A549 (cell line): ENCODE measurements around the gene KRT33A. TPM values are rescaled to one million over a fixed set of nuclear protein-coding genes. Genes with fewer than 3 reads are reported as not detected.
"Not testable (repeated sequence)": the region's sequence is repeated elsewhere in the genome, so short reads cannot be mapped to it uniquely, and the experiment has no call there.

Source experiments
- ATAC-seq, 2 experiments: fragments of 200-7000 bp in 1 of 2; fragments of >200 bp in 1 of 2; cut with Nextera tagmentation in 1 of 2; cut with Tn5 transposase in 1 of 2; 3 replicates each; pipeline versions ENCODE4 v1.8.0 to v1.9.1; 2018 to 2020; ENCODE audit warnings: mild to moderate bottlenecking in 1 of 2, moderate library complexity in 1 of 2
- CTCF ChIA-PET: fragments of 300-600 bp; sonication (Branson Sonifier 250); formaldehyde crosslinking; extraction: SDS; loops from one replicate; lab custom pipeline; 2021; ENCODE audit warnings: antibody characterized with exemption, inconsistent platforms; lab: Yijun Ruan, JAX
- POLR2A ChIA-PET: fragments of 350-600 bp; formaldehyde crosslinking; extraction: SDS; loops from one replicate; lab custom pipeline; 2021; ENCODE audit warnings: antibody characterized with exemption, inconsistent platforms; lab: Yijun Ruan, JAX
- DNase-seq, 2 experiments: peaks; one replicate each; pipeline versions ENCODE4 v3.0.0 to v3.0.0-alpha.2; 2011 to 2016; ENCODE audit warnings: low read depth in 1 of 2, low spot score in 1 of 2
- FAIRE-seq: peaks from 2 replicates; lab custom pipeline; 2011; peaks lifted over from hg19 to GRCh38; lab: Jason Lieb, UNC
- H3K27ac ChIP-seq, 2 experiments: fragments of >200 bp; sonication (Bioruptor Twin); formaldehyde crosslinking; 3 replicates each; pipeline ENCODE4 v1.5.1; 2016 to 2017
- H3K4me1 ChIP-seq: fragments of >200 bp; sonication (Bioruptor Twin); formaldehyde crosslinking; 3 replicates; pipeline ENCODE4 v1.6.1; 2016
- H3K4me2 ChIP-seq: fragments of >200 bp; sonication (Bioruptor Twin); formaldehyde crosslinking; 3 replicates; pipeline ENCODE4 v1.6.1; 2016
- H3K4me3 ChIP-seq: fragments of >200 bp; sonication (Bioruptor Twin); formaldehyde crosslinking; 3 replicates; pipeline ENCODE4 v1.5.1; 2016
- H3K9me3 ChIP-seq: fragments of >200 bp; sonication (Bioruptor Twin); formaldehyde crosslinking; 3 replicates; pipeline ENCODE4 v1.6.1; 2016
- CBX8 ChIP-seq: fragments of 200-600 bp; sonication (generic); IDR thresholded peaks from 2 replicates; pipeline ENCODE4 v1.6.1; 2016
- CHD4 ChIP-seq: fragments of 200-600 bp; sonication (generic); IDR thresholded peaks from 2 replicates; pipeline ENCODE4 v1.6.1; 2016; ENCODE audit warnings: antibody characterized with exemption, mild to moderate bottlenecking, borderline replicate concordance
- ESRRA ChIP-seq: fragments of 150-350 bp; IDR thresholded peaks from 2 replicates; pipeline ENCODE4 v1.6.1; 2014; ENCODE audit warnings: mild to moderate bottlenecking, low read length, borderline replicate concordance
- HOXB13 ChIP-seq: fragments of 250-450 bp; sonication (Bioruptor Pico); IDR thresholded peaks from 2 replicates; pipeline ENCODE4 v1.5.0; 2020; ENCODE audit warnings: low read depth, mild to moderate bottlenecking, moderate library complexity
- HOXB5 ChIP-seq: fragments of 250-450 bp; sonication (Bioruptor Pico); IDR thresholded peaks from 2 replicates; pipeline ENCODE4 v1.5.0; 2020; ENCODE audit warnings: mild to moderate bottlenecking, moderate library complexity
- KDM5A ChIP-seq: fragments of 200-600 bp; sonication (generic); IDR thresholded peaks from 2 replicates; pipeline ENCODE4 v1.6.1; 2016; ENCODE audit warnings: antibody characterized with exemption, mild to moderate bottlenecking
- MAFK ChIP-seq: fragments of 450-650 bp; IDR thresholded peaks from 2 replicates; pipeline ENCODE4 v1.6.1; 2014; ENCODE audit not compliant: partially characterized antibody
- MAZ ChIP-seq: fragments of 150-350 bp; IDR thresholded peaks from 2 replicates; pipeline ENCODE4 v1.6.1; 2014; ENCODE audit warnings: antibody characterized with exemption, low read depth, low read length, borderline replicate concordance
- POLR2AphosphoS2 ChIP-seq: conservative IDR thresholded peaks from 2 replicates; pipeline ENCODE4 v1.6.1; 2012; ENCODE audit warnings: low read length, improper control_type of control experiment, inconsistent platforms
- RFX5 ChIP-seq: fragments of 450-650 bp; IDR thresholded peaks from 2 replicates; pipeline ENCODE4 v1.7.1; 2014; ENCODE audit warnings: antibody characterized with exemption, mild to moderate bottlenecking, moderate library complexity
- SMC3 ChIP-seq: fragments of >200 bp; sonication (Bioruptor Twin); formaldehyde crosslinking; IDR thresholded peaks from 3 replicates; pipeline ENCODE4 v1.6.1; 2018; ENCODE audit warnings: inconsistent platforms
- TP53 ChIP-seq: fragments of 250-450 bp; sonication (Bioruptor Pico); IDR thresholded peaks from 2 replicates; pipeline ENCODE4 v1.5.0; 2021; ENCODE audit warnings: mild to moderate bottlenecking, moderate library complexity
- ZC3H11A ChIP-seq: fragments of 450-650 bp; IDR thresholded peaks from 2 replicates; pipeline ENCODE4 v1.6.1; 2014; ENCODE audit warnings: antibody characterized with exemption, mild to moderate bottlenecking
- ZSCAN20 ChIP-seq: fragments of 250-450 bp; sonication (Bioruptor Pico); IDR thresholded peaks from 2 replicates; pipeline ENCODE4 v1.8.0; 2022; ENCODE audit warnings: mild to moderate bottlenecking, moderate library complexity
- WGBS: methylation state at CpG from one replicate; pipeline ENCODE4 v1.1.6; 2017; ENCODE audit errors: missing lambda C conversion rate; 5-methylcytosine and 5-hydroxymethylcytosine counted together
- polyA plus RNA-seq, 4 experiments: library from polyadenylated mRNA; depleted of rRNA in 3 of 4; stranded (reverse); fragments of >200 nt; fragmentation: RNase III in 1 of 4; extraction: RNeasy Plus Mini Kit Qiagen cat#74134 plus additional on column Dnase treatment in 1 of 4; gene quantifications; 2 replicates in 3 of 4; 3 replicates in 1 of 4; pipeline ENCODE4 v1.2.3, GENCODE V29; 2011 to 2017
- TF ChIP-seq, protein P1 (sequence below): fragments of 150-350 bp; IDR thresholded peaks from 2 replicates; pipeline ENCODE4 v1.6.1; 2014; ENCODE audit warnings: low read depth, mild to moderate bottlenecking, low read length
- TF ChIP-seq, protein P2 (sequence below): fragments of 250-450 bp; sonication (Bioruptor Pico); IDR thresholded peaks from 2 replicates; pipeline ENCODE4 v1.5.0; 2020; ENCODE audit warnings: low read depth, mild to moderate bottlenecking, moderate library complexity
- TF ChIP-seq, protein P3 (sequence below): fragments of 250-450 bp; sonication (Bioruptor Pico); IDR thresholded peaks from 2 replicates; pipeline ENCODE4 v1.5.0; 2021; ENCODE audit warnings: mild to moderate bottlenecking, moderate library complexity, borderline replicate concordance

Gene KRT33A
- polyA plus RNA-seq, 2 of the 4 experiments (the other 2 are of a cell fraction): not detected

DNA sequence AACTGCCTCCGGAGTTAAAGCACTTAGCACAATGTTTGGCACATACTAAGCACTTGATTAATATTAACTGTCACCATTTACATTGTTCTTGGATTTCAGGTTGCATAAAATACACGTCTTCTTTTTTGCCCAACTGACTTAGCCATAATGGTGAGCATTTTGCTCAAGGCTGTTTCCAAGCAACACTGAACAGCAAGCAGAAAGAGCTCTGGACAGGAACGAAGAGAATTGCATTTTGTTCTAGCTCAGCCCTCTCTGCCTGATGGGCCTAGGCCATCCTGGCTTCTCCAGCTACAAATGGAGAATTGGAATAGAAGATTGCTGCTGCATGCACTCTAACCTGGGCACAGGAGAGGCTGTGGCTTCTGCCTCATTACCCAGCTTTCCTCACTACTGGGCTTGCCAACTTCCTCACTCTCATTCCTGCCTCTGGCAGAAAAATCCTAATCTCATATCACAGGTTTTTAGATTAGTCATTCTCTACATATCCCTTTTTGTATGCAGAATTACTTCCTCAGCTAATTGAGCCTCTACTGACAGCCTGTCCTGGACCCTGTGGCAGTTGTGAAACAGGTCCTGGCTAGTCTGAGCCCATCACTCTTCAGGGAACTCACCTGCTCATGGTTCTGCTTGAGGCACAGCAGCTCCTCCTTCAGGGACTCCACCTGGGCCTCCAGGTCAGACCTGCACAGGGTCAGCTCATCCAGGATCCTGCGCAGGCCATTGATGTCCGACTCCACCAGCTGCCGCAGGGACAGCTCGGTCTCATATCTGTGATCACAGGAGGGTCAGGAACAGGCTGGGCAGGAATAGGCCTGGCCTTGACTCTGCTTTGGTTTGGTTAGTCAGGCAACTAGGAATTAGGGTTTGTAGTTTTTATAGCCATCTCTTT lies 2.5 kb downstream of the KRT33A start:
- no peak overlapping the region for H3K4me3 ChIP-seq
- no peak for ATAC-seq
- TF ChIP-seq TP53 (CRISPR knock-in tag) (no peak), CHD4 (no peak)
- TF ChIP-seq, all 56 proteins: peak for 0
- Histone ChIP-seq H3K4me2 (no peak overlapping the region), H3K27ac (no peak overlapping the region), H3K4me1 (no peaks in the 10 kb centered on the region), H3K9me3 (no peaks in the 10 kb centered on the region)
- POLR2A ChIA-PET: no interaction called here
- FAIRE-seq (peak; percentile 51), DNase-seq (no peak)
- WGBS: 73% methylated on average over 7 of the region's 7 CpGs
- CTCF ChIA-PET: interaction anchor here (1.4 to 3.7 kb wide), 9 partner anchors 14 to 491 kb away, joined by 3 to 19 read pairs (median 7); no protein-coding TSS in a partner anchor

DNA sequence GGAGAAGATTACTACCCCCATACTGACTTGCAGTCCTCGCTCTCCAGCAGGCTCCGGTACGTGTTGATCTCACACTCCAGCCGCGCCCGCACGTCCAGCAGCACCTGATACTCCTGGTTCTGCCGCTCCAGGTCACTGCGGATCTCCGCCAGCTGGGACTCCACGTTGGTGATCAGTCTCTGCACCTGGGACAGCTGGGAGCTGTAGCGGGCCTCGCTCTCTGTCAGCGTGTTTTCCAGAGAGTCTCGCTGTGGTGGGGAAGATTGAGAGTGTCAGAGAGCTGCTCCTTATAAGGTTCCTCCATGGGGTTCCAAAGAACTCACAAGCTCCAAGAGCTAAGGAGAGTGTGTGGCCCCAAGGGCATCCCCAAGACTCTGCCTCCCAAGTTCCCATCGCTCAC lies 4.2 kb downstream of the KRT33A start:
- POLR2A ChIA-PET, H3K4me2 ChIP-seq, H3K27ac ChIP-seq, FAIRE-seq, ATAC-seq, H3K4me3 ChIP-seq, H3K9me3 ChIP-seq, DNase-seq, H3K4me1 ChIP-seq: not testable (repeated sequence)
- 86% methylated on average over 15 of the region's 16 CpGs for WGBS
- CTCF ChIA-PET: interaction anchor here (1.2 to 2.6 kb wide), 3 partner anchors 17 to 316 kb away, joined by 3 to 11 read pairs (median 9); no protein-coding TSS in a partner anchor

DNA sequence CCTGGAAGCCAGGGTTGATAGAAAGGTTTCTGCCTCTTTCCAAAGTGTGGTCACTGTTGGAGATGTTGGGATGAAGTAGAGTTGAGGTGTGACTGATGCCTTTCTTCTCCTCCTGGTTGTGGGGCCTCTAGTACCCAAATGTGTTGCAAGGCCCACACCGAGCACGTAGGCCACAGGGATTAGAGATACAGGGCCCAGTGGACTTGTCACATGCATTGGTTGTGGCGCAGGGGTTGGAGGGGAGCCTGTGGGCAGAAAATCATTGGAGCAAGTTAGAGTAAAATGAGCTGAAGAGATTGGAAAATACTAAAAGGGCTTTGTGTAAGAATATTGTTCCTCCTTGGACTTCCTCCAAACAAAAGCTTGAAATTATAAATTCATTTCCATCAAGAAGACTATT lies 4.6 kb downstream of the KRT33A start:
- H3K4me3 ChIP-seq: no peak overlapping the region
- no peaks in the 10 kb centered on the region for H3K4me1 ChIP-seq
- POLR2A ChIA-PET: no interaction called here
- no peak overlapping the region for H3K4me2 ChIP-seq
- H3K27ac ChIP-seq: no peak overlapping the region
- TF ChIP-seq, protein P1, sequence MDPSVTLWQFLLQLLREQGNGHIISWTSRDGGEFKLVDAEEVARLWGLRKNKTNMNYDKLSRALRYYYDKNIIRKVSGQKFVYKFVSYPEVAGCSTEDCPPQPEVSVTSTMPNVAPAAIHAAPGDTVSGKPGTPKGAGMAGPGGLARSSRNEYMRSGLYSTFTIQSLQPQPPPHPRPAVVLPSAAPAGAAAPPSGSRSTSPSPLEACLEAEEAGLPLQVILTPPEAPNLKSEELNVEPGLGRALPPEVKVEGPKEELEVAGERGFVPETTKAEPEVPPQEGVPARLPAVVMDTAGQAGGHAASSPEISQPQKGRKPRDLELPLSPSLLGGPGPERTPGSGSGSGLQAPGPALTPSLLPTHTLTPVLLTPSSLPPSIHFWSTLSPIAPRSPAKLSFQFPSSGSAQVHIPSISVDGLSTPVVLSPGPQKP: no peak
- no peak for TF ChIP-seq MAFK
- TF ChIP-seq, all 56 proteins: peak for 0
- CTCF ChIA-PET: interaction anchor here (1.2 to 2.6 kb wide), 3 partner anchors 17 to 317 kb away, joined by 3 to 11 read pairs (median 9); no protein-coding TSS in a partner anchor
- no peaks in the 10 kb centered on the region for H3K9me3 ChIP-seq
- DNase-seq (no peak), FAIRE-seq (no peak), ATAC-seq (no peak)
- WGBS: 65% methylated on average over 3 of the region's 3 CpGs

DNA sequence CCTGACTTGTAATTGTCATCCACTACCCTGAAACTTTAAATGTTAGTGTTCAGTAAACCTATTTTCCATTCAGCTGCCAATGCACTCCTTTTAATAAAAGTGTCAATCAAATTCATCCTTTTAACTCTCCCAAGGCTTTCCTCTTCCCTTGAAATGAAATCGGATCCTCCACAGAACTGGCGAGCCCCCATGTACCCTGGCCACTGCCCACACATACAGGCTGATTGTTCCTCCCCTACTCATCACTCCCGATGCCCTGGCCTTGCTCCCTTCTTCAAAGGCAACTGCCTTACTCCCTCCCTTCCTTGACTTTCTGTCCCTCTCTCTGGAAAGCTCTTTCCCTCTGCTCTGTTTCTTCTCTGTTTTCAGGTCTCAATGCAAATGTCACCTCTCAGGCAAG lies 7.6 kb downstream of the KRT33A start:
- no peak for TF ChIP-seq ESRRA
- TF ChIP-seq, protein P2, sequence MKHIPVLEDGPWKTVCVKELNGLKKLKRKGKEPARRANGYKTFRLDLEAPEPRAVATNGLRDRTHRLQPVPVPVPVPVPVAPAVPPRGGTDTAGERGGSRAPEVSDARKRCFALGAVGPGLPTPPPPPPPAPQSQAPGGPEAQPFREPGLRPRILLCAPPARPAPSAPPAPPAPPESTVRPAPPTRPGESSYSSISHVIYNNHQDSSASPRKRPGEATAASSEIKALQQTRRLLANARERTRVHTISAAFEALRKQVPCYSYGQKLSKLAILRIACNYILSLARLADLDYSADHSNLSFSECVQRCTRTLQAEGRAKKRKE (CRISPR knock-in tag): no peak
- no peak for TF ChIP-seq POLR2AphosphoS2
- TF ChIP-seq RFX5: no peak
- no peak for TF ChIP-seq ZC3H11A
- TF ChIP-seq MAZ: no peak
- no peak for TF ChIP-seq SMC3
- TF ChIP-seq KDM5A: no peak
- TF ChIP-seq CHD4: no peak
- TF ChIP-seq ZSCAN20: no peak
- TF ChIP-seq HOXB5: no peak
- TF ChIP-seq, protein P3, sequence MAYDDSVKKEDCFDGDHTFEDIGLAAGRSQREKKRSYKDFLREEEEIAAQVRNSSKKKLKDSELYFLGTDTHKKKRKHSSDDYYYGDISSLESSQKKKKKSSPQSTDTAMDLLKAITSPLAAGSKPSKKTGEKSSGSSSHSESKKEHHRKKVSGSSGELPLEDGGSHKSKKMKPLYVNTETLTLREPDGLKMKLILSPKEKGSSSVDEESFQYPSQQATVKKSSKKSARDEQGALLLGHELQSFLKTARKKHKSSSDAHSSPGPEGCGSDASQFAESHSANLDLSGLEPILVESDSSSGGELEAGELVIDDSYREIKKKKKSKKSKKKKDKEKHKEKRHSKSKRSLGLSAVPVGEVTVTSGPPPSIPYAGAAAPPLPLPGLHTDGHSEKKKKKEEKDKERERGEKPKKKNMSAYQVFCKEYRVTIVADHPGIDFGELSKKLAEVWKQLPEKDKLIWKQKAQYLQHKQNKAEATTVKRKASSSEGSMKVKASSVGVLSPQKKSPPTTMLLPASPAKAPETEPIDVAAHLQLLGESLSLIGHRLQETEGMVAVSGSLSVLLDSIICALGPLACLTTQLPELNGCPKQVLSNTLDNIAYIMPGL (CRISPR knock-in tag): no peak
- no peak for TF ChIP-seq HOXB13 (CRISPR knock-in tag)
- no peak for TF ChIP-seq CBX8
- FAIRE-seq (no peak), DNase-seq (no peak), ATAC-seq (no peak)
- H3K4me1 ChIP-seq: no peaks in the 10 kb centered on the region
- no peak overlapping the region for H3K4me3 ChIP-seq
- ChIA-PET POLR2A (no interaction called here), CTCF (interaction anchor here (1.2 to 3.1 kb wide), 4 partner anchors 14 to 205 kb away, joined by 3 to 9 read pairs (median 5); no protein-coding TSS in a partner anchor)
- no peak overlapping the region for H3K27ac ChIP-seq
- no peaks in the 10 kb centered on the region for H3K9me3 ChIP-seq
- H3K4me2 ChIP-seq: no peak overlapping the region
- 39% methylated on average over 3 of the region's 3 CpGs for WGBS
